Endodermal cell (in vitro differentiated cells): ENCODE measurements around the gene DDX19B. TPM values are rescaled to one million over a fixed set of nuclear protein-coding genes. Genes with fewer than 3 reads are reported as not detected.
"Not testable (repeated sequence)": the region's sequence is repeated elsewhere in the genome, so short reads cannot be mapped to it uniquely, and the experiment has no call there.

Source experiments
- DNase-seq: peaks from one replicate; pipeline ENCODE4 v3.0.0-alpha.2; 2017
- H3K27ac ChIP-seq: 2 replicates; pipeline ENCODE4 v1.5.1; 2013; ENCODE audit warnings: mild to moderate bottlenecking, low read depth, low read length, moderate library complexity
- H3K27me3 ChIP-seq: 2 replicates; pipeline ENCODE4 v1.6.1; 2013; ENCODE audit warnings: mild to moderate bottlenecking, low read length, moderate library complexity; ENCODE audit not compliant: insufficient read depth, control insufficient read depth, poor library complexity, severe bottlenecking
- H3K36me3 ChIP-seq: 2 replicates; pipeline ENCODE4 v1.7.0; 2013; ENCODE audit warnings: mild to moderate bottlenecking, low read length, moderate library complexity; ENCODE audit not compliant: control insufficient read depth, insufficient read depth
- H3K4me1 ChIP-seq: one replicate; pipeline ENCODE4 v1.7.0; 2013; ENCODE audit warnings: low read length; ENCODE audit not compliant: control insufficient read depth, insufficient read depth
- H3K4me3 ChIP-seq: 2 replicates; pipeline ENCODE4 v1.5.1; 2013; ENCODE audit warnings: mild to moderate bottlenecking, low read length, moderate library complexity
- H3K9ac ChIP-seq: 2 replicates; pipeline ENCODE4 v1.6.1; 2013; ENCODE audit warnings: mild to moderate bottlenecking, low read length, moderate library complexity; ENCODE audit not compliant: poor library complexity, severe bottlenecking; ENCODE audit errors: extremely low read depth
- H3K9me3 ChIP-seq: 2 replicates; pipeline ENCODE4 v1.6.1; 2013; ENCODE audit warnings: mild to moderate bottlenecking, low read length, moderate library complexity; ENCODE audit not compliant: control insufficient read depth
- H3K27ac Mint-ChIP-seq: 2 replicates; pipeline ENCODE4 v1.8.0; 2020; ENCODE audit warnings: mixed read lengths
- H3K27me3 Mint-ChIP-seq: 2 replicates; pipeline ENCODE4 v1.8.0; 2021; ENCODE audit warnings: mild to moderate bottlenecking, mixed read lengths; ENCODE audit not compliant: insufficient read depth
- H3K36me3 Mint-ChIP-seq: 2 replicates; pipeline ENCODE4 v1.8.0; 2020; ENCODE audit warnings: low read depth, mixed read lengths
- H3K4me1 Mint-ChIP-seq: 2 replicates; pipeline ENCODE4 v1.8.0; 2020; ENCODE audit warnings: mixed read lengths
- H3K4me3 Mint-ChIP-seq: 2 replicates; pipeline ENCODE4 v1.8.0; 2020; ENCODE audit warnings: mild to moderate bottlenecking, moderate library complexity, mixed read lengths
- H3K9me3 Mint-ChIP-seq: 2 replicates; pipeline ENCODE4 v1.8.0; 2020; ENCODE audit warnings: mild to moderate bottlenecking, mixed read lengths
- WGBS, 2 experiments: methylation state at CpG; one replicate each; pipeline versions ENCODE4 v1.1.5 to v1.1.7; 2013; ENCODE audit warnings: missing lambda C conversion rate in 2 of 2, mixed read lengths in 1 of 2; ENCODE audit not compliant: insufficient coverage in 1 of 2, insufficient read length in 1 of 2; 5-methylcytosine and 5-hydroxymethylcytosine counted together
- total RNA-seq, 2 donors: library from RNA; stranded (reverse); fragmentation: NEBNext Ultra II Directional in 1 of 2; extraction: Animal tissue kit (Norgen Biotek cat#: 25700) in 1 of 2; gene quantifications; 2 replicates in 1 of 2; 3 replicates in 1 of 2; pipeline ENCODE4 v1.2.1, GENCODE V29; 2021
- TF ChIP-seq, protein P1 (sequence below): fragments of 200-600 bp; sonication (generic); conservative IDR thresholded peaks from 2 replicates; pipeline ENCODE4 v1.5.0; 2021; ENCODE audit warnings: antibody characterized with exemption, mild to moderate bottlenecking

DDX19B gene
- total RNA-seq, 2 donors from 2014 or later: 39.2 to 43.5 TPM

DNA sequence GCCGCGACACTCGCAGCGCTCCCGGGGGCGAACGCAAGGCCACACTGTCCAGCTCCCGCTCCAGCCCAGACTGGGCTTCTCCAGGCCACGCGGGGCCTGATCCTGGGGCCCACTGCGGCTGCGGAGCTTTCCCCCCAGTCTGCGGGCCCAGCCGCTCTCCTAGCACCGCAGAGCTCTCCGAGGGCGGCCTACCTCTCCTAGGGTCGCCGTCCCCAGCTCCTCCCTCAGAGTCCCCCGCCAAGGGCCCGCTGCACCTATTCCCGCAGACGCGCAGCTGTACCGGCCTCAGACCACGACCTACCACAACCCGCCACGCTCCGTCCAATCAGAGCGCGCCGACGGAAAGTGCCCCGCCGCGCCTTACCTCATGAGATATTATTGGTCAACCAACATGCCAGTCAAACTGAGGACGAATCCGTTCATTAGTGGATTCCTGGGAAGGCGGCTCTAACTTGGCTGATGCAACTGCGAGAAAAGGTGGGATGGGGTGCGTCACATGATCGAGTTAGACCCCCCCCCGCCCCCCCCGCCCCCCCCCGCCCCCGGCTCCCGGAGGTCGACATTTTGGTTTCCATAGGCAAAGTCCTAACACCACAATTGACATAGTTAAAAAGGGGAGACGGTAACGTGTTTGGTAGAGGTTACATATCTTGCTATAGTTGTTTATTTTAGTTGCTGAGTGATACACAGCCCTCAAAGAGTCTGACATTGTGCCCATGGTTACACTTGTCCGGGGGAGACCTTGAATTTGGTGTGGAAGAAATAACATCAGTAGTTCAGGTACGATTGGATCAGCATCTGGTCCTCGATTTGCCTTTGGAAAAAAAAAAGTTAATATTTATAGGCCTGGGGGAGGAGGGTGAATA, 9.5 kb upstream of the DDX19B start, which contains the start of gene AARS1:
AARS1 (minus strand) TSS at position 278 of the 866 bp plus-strand sequence. CDS start 6,743 bp downstream, outside the sequence.
- Mint-ChIP-seq H3K27me3 (no peaks in the 10 kb centered on the region), H3K4me1 (no peaks in the 10 kb centered on the region), H3K4me3 (peak within 1 kb of the TSS; percentile 87), H3K9me3 (no peaks in the 10 kb centered on the region), H3K36me3 (peaks cover 11% of the 10 kb centered on the region), H3K27ac (peak within 1 kb of the TSS; percentile 95)
- Histone ChIP-seq H3K36me3 (peaks cover 18% of the 10 kb centered on the region), H3K4me1 (no peaks in the 10 kb centered on the region), H3K9ac (peak within 1 kb of the TSS; percentile 99), H3K27ac (peak within 1 kb of the TSS; percentile 95), H3K9me3 (no peaks in the 10 kb centered on the region), H3K27me3 (no peaks in the 10 kb centered on the region), H3K4me3 (peak within 1 kb of the TSS; percentile 85)
- 1 to 4% methylated on average over 24 to 43 of the region's 53 CpGs for WGBS, 2 experiments
- TF ChIP-seq, protein P1, sequence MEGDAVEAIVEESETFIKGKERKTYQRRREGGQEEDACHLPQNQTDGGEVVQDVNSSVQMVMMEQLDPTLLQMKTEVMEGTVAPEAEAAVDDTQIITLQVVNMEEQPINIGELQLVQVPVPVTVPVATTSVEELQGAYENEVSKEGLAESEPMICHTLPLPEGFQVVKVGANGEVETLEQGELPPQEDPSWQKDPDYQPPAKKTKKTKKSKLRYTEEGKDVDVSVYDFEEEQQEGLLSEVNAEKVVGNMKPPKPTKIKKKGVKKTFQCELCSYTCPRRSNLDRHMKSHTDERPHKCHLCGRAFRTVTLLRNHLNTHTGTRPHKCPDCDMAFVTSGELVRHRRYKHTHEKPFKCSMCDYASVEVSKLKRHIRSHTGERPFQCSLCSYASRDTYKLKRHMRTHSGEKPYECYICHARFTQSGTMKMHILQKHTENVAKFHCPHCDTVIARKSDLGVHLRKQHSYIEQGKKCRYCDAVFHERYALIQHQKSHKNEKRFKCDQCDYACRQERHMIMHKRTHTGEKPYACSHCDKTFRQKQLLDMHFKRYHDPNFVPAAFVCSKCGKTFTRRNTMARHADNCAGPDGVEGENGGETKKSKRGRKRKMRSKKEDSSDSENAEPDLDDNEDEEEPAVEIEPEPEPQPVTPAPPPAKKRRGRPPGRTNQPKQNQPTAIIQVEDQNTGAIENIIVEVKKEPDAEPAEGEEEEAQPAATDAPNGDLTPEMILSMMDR: no peak
- DNase-seq: peak; percentile 99

DNA sequence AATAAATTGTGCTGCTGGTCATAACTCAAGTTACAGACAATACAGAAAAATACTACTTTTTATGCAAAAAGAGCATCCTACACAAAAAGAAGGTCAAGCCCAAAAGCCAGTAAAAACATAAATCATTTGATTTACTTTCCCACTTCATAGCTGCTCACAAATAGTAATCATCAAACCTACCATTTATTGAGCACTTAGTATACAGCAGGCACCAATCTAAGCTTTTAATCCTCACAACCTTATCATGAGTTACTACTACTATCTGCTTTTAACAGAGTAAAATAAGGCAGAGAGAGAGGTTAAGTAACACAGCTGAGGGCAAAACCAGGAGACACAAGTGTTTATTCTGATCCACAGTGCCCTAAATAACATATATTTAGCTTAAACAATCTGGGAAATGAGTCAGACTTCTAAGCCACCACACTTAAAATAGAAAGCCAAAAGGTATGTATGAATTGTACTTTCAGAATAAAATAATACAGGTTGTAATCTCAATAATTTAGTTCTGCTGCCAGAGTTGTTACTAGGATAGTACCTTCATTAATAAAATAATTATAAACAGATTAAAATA, 8.0 kb upstream of the DDX19B start:
- no peaks in the 10 kb centered on the region for H3K9me3 Mint-ChIP-seq
- H3K36me3 ChIP-seq: peaks cover 2% of the 10 kb centered on the region
- H3K27ac ChIP-seq: no peak overlapping the region
- no peak for DNase-seq
- H3K4me3 ChIP-seq: no peak overlapping the region
- no peaks in the 10 kb centered on the region for H3K4me1 ChIP-seq
- H3K27me3 Mint-ChIP-seq: no peaks in the 10 kb centered on the region
- no peaks in the 10 kb centered on the region for H3K4me1 Mint-ChIP-seq
- H3K9ac ChIP-seq: no peak overlapping the region
- no peaks in the 10 kb centered on the region for H3K9me3 ChIP-seq
- no peak overlapping the region for H3K27ac Mint-ChIP-seq
- no peaks in the 10 kb centered on the region for H3K36me3 Mint-ChIP-seq
- TF ChIP-seq, protein P1: no peak
- no peak overlapping the region for H3K4me3 Mint-ChIP-seq
- H3K27me3 ChIP-seq: no peaks in the 10 kb centered on the region

DNA sequence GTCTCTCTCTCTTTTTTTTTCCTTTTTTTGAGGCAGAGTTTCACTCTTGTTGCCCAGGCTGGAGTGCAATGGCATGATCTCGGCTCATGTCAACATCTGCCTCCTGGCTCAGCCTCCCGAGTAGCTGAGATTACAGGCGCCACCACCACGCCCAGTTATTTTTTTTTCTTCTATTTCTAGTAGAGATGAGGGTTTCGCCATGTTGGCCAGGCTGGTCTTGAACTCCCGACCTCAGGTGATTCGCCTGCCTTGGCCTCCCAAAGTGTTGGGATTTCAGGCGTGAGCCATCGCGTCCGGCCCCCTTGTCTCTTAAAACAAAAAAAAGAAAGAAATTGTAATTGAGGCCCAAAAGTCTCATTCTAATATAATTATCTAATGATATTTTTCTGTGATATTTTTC, 6.8 kb upstream of the DDX19B start:
- not testable (repeated sequence) for H3K36me3 ChIP-seq, H3K9me3 ChIP-seq, H3K27me3 Mint-ChIP-seq, H3K4me3 ChIP-seq, H3K4me3 Mint-ChIP-seq, H3K9me3 Mint-ChIP-seq, H3K4me1 ChIP-seq, DNase-seq, H3K27ac ChIP-seq, H3K4me1 Mint-ChIP-seq, H3K27me3 ChIP-seq, H3K36me3 Mint-ChIP-seq, H3K27ac Mint-ChIP-seq, H3K9ac ChIP-seq
- WGBS, 2 experiments: 88 to 96% methylated on average over 3 to 9 of the region's 11 CpGs
